ENCODE measurements around the gene LMAN2L. TPM values are rescaled to one million over a fixed set of nuclear protein-coding genes. Genes with fewer than 3 reads are reported as not detected.
A peak's percentile ranks its signal among the peaks of the same experiment; 100 is the strongest.

LMAN2L gene
- polyA plus RNA-seq, 1 of the 3 experiments (the other 2 are of a cell fraction) = 17.7 TPM

GRCh38 chr2:96760036-96760985 lies 20.4 kb upstream of the LMAN2L start, which contains the start of gene CNNM4:
Gene CNNM4 (plus strand): TSS chr2:96760902. CDS start chr2:96761000, 98 bp downstream.
- Histone ChIP-seq H4K20me1 (ENCODE audit: insufficient read depth) (no peaks in the 10 kb centered on the region), H3K9me2 (no peaks in the 10 kb centered on the region), H3K4me2 (peak within 1 kb of the TSS; percentile 96), H3K27ac (ENCODE audit: low read depth in 2 of 2, low read length in 1 of 2) (peak within 1 kb of the TSS; percentile 48 to 75; a peak in 3 of 4 replicates), H3K4me1 (ENCODE audit: control insufficient read depth in 1 of 2, insufficient read depth in 2 of 2, low read depth in 1 of 2, low read length in 1 of 2) (peaks cover 16 to 38% of the 10 kb centered on the region in 2 experiments; a peak in 2 of 4 replicates), H3K27me3 (ENCODE audit: insufficient read depth) (no peaks in the 10 kb centered on the region), H3K79me2 (ENCODE audit: insufficient read depth) (peaks cover 7% of the 10 kb centered on the region; the same call in 1 of the 2 replicates), H3K36me3 (replicated peaks in 1 of 2; ENCODE audit: control insufficient read depth in 1 of 2, insufficient read depth in 2 of 2, low read length in 1 of 2) (no peaks in the 10 kb centered on the region), H2AFZ (ENCODE audit: low read depth) (peak within 1 kb of the TSS; percentile 95), H3F3A (replicated peaks; ENCODE audit: insufficient read depth) (peaks cover 3% of the 10 kb centered on the region), H3K9me3 (no peaks in the 10 kb centered on the region), H3K9ac (peak within 1 kb of the TSS; percentile 60), H3K4me3 (ENCODE audit: low read depth in 2 of 2, low read length in 1 of 2) (peak within 1 kb of the TSS; percentile 61 to 74)
- peak; percentile 97 for DNase-seq
- TF ChIP-seq FOXM1 (IDR thresholded peaks at IDR 0.05; ENCODE audit: low read depth) = no peak
- peak; percentile 95 for TF ChIP-seq MAX (IDR thresholded peaks at IDR 0.05; ENCODE audit: low read depth)
- no peak for TF ChIP-seq RAD21 (IDR thresholded peaks at IDR 0.05; ENCODE audit: low read length)
- TF ChIP-seq CTCF (IDR thresholded peaks at IDR 0.05) = no peak
- TF ChIP-seq CHD2 (IDR thresholded peaks at IDR 0.05; ENCODE audit: low read length, partially characterized antibody) = peak; percentile 68
- no peak for TF ChIP-seq GATA2 (CRISPR knock-in tag; IDR thresholded peaks at IDR 0.05)
- no peak for TF ChIP-seq SIN3A (IDR thresholded peaks at IDR 0.05; ENCODE audit: borderline replicate concordance, low read depth, low read length)
- no peak for TF ChIP-seq TEAD4 (IDR thresholded peaks at IDR 0.05; ENCODE audit: borderline replicate concordance, insufficient read depth)
- TF ChIP-seq POLR2AphosphoS5 (IDR thresholded peaks at IDR 0.05; ENCODE audit: low read depth, low read length) = peak; percentile 50
- TF ChIP-seq MXI1 (IDR thresholded peaks at IDR 0.05; ENCODE audit: low read depth, low read length) = peak; percentile 57
- TF ChIP-seq NRF1 (IDR thresholded peaks at IDR 0.05; ENCODE audit: low read depth, low read length) = no peak
- CTCF ChIA-PET = interaction anchor here (0.6 to 6.8 kb wide), 14 partner anchors 10 to 352 kb away, joined by 3 to 58 read pairs (median 5); partner anchors contain the start of gene KANSL3
- POLR2A ChIA-PET = interaction anchor here (1.0 to 2.0 kb wide), 4 partner anchors 11 to 122 kb away, joined by 3 to 6 read pairs (median 4); partner anchors contain the start of genes ANKRD39 and KANSL3
- WGBS (ENCODE audit: low lambda C conversion rate) = 12% methylated on average over 34 of the region's 62 CpGs

- no peaks in the 10 kb centered on the region for H4K20me1 ChIP-seq (ENCODE audit: insufficient read depth)
- H3K9me3 ChIP-seq = no peaks in the 10 kb centered on the region
- no peak overlapping the region; the same call in 1 of the 2 replicates for H2AFZ ChIP-seq (ENCODE audit: low read depth)
- no peak overlapping the region for H3K9ac ChIP-seq
- H3K79me2 ChIP-seq (ENCODE audit: insufficient read depth) = peaks cover 7% of the 10 kb centered on the region; the same call in 1 of the 2 replicates
- no peaks in the 10 kb centered on the region for H3K9me2 ChIP-seq
- CTCF ChIA-PET = interaction anchor here (1.9 to 6.8 kb wide), 2 partner anchors 10 to 26 kb away, joined by 8 to 58 read pairs; no protein-coding TSS in a partner anchor
- no peaks in the 10 kb centered on the region for H3K36me3 ChIP-seq (replicated peaks in 1 of 2; ENCODE audit: control insufficient read depth in 1 of 2, insufficient read depth in 2 of 2, low read length in 1 of 2)
- WGBS (ENCODE audit: low lambda C conversion rate) = 100% methylated on average over 3 of the region's 4 CpGs
- H3K4me3 ChIP-seq (ENCODE audit: low read depth in 2 of 2, low read length in 1 of 2) = no peak overlapping the region
- peaks cover 3% of the 10 kb centered on the region for H3F3A ChIP-seq (replicated peaks; ENCODE audit: insufficient read depth)
- H3K4me1 ChIP-seq (ENCODE audit: control insufficient read depth in 1 of 2, insufficient read depth in 2 of 2, low read depth in 1 of 2, low read length in 1 of 2) = peaks cover 16 to 38% of the 10 kb centered on the region in 2 experiments; a peak in 2 of 4 replicates
- DNase-seq = no peak
- no peak overlapping the region for H3K4me2 ChIP-seq
- no peak overlapping the region for H3K27ac ChIP-seq (ENCODE audit: low read depth in 2 of 2, low read length in 1 of 2)
- POLR2A ChIA-PET = no interaction called here
- no peaks in the 10 kb centered on the region for H3K27me3 ChIP-seq (ENCODE audit: insufficient read depth)
- no peak for TF ChIP-seq JUND (IDR thresholded peaks at IDR 0.05)
- TF ChIP-seq CTCF (IDR thresholded peaks at IDR 0.05) = no peak
- no peak for TF ChIP-seq FOXJ3 (CRISPR knock-in tag; IDR thresholded peaks at IDR 0.05)
- no peak for TF ChIP-seq TAF1 (IDR thresholded peaks at IDR 0.05; ENCODE audit: borderline replicate concordance, low read depth, low read length)
- no peak for TF ChIP-seq REST (IDR thresholded peaks at IDR 0.05; ENCODE audit: low read depth, low read length)
- TF ChIP-seq SIN3A (IDR thresholded peaks at IDR 0.05; ENCODE audit: borderline replicate concordance, low read depth, low read length) = no peak
- no peak for TF ChIP-seq FOXM1 (IDR thresholded peaks at IDR 0.05; ENCODE audit: low read depth)
- TF ChIP-seq CHD2 (IDR thresholded peaks at IDR 0.05; ENCODE audit: low read length, partially characterized antibody) = no peak
- TF ChIP-seq MXI1 (IDR thresholded peaks at IDR 0.05; ENCODE audit: low read depth, low read length) = no peak
Observed at GRCh38 chr2:96759548-96759947, 19.7 kb upstream of the LMAN2L start.
